Measurements from ENCODE around the gene DNAJB8.
A peak's percentile ranks its signal among the peaks of the same experiment; 100 is the strongest.

DNAJB8 gene

DNA sequence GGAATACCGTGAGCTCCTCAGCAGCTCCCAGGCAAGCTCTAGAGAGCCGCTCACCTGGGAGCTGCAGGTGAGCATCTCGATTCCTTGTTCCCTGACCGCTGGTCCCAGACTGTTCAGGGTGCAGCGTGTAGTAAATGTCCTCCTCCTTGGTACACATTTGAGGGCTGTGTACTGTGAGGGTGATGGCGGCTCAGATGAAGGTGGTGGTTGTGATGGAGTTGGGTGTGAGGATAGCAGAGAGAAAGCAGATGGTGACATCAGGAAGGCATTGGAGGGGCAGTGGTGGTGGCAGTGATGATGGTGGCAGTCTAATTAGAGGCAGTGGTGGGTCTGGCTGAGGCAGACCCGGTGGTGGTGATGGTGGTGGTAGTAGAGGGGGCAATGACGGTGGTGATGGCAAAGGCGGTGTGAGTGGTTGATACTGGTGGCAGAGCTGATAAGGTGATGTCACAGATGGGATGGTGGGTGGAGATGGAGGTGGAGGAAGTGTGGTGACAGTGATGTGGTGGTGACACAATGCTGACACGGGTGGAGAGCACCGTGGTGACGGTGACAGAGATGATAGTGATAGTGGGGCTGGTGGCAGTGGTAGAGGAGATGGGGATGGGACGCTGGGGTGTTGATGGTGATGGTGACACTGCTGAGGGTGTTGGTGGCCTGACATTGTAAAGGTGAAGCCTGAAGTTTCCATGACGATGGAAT, at the start of gene DNAJB8:
DNAJB8 (minus strand) TSS at position 51 of the 702 bp plus-strand sequence. CDS start 3,645 bp downstream, outside the sequence.
- no peak for DNase-seq

DNA sequence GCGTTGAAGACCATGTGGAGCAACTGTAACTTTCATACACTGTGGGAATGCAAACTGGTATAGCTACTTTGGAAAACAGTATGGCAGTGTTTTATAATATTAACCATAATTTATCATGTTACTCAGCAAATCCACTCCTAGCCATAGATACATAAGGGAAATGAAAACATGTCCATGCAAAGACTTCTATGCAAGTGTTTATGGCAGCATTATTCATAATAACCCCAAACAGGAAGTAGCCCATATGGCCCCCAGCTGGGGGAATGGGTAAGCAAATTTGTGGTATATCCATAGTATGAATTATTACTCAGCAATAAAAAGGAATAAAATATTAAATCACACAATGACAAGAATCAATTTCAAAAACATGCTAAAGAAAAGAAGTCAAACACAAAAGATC, 49.3 kb upstream of the DNAJB8 start:
- DNase-seq: no peak

DNA sequence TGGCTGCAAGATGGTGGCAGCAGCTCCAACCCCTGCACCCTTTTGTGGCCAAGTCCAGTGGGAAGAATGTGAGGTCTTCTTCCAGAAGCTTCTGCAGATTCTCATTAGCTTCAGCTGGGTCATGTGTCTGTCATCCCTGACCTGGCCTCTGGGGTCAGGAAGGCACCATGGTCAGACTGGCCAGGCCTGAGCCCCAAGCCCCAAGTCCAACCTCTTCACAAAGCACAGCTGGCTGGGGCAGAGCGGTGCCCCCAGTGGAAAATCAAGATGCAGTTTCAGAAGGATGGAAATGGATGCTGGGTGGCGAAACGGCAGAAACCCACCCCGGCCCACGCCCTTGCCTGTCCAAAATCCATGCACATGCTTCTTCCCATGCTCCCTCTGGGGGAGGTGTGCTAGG, 42.2 kb upstream of the DNAJB8 start:
- no peak for DNase-seq

DNA sequence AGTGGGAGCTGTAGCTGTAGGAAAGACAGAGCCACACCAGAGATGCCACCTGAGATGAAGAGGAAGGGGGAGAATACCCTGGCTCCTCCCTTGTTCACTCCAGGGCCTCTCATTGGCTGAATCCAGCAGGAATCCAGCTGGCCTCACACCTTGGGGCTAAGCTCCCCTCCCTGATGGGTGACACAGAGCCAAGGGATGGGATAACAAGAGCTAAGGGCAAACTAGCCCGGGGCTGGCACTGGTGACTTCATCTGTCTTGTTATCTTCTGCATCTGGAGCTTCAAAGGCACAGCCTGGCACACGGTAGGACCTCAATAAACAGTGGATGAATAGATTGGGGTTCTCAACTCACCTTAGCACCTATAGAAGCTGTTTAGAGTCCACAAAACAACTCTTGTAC, 40.1 kb upstream of the DNAJB8 start:
- DNase-seq: no peak

DNA sequence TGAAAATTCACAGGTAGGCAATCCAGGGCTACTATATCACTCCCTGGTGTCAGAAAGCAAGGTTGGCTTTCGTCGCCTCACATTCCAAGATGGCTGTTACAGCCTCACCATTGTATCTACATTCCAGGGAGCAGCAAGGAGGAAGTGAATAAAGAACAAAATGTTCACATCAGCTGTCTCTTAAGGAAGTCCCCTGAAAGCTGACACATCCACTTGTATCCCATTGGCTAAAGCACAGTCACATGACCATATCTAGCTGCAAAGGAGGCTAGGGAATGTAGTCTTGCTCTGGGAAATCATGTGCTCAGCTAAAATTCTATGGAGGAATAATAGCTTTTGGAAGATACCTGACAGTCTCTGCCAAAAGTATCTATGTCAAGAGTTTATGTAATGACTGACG, 39.1 kb upstream of the DNAJB8 start:
- no peak for DNase-seq

DNA sequence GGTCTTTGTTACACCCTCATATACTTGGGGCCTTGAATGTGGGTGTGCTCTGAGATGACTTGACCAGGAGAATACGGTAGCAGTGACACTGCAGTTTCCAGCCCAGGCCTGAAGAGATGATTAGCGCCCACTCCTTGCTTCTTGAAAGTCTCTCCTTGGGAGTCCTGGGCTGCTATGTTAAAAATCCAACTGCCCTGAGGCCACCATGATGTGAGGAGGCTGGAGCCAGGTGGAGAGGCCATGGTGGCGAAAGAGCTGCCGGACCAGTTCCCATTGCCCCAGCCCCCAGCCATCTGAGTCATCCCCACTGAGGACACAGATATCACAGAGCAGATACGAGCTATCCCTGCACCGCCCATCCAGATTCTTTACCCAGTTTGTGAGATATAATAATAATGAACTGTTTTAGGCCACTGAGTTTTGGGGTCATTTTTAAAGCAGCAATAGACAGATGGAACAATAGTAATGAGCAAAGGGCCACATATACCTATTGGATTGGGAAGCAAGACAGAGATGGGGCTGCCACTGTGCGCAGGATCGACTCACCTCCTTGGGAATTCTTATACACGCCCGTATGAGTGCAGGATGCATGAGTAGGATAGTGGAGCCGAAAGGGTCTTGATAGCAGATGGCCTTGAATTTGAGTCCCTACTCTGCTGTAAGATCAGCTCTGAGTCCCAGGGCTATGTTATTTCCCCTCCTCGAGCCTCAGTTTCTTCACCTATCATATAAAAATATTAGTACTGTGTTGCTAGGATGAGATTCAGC, 38.5 kb upstream of the DNAJB8 start:
- no peak for DNase-seq

DNA sequence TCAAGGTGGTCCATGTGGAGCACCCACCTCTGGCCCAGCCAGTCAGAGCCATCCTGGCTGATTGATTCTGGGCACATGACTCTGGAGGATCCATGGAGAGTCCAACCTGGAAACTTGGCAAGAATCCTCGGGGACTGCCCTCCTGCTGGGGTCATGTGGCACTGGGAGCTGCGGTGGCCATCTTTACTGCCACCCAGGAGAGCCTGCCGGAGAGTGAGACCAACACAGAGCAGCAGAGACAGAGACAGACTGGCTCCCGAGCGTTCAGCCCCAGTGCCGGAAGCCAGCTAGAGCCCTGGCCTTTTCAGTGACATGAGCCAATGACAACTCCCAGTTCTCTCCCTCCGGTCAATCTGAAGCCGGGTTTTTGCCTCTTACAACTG, 37.8 kb upstream of the DNAJB8 start:
- no peak for DNase-seq

DNA sequence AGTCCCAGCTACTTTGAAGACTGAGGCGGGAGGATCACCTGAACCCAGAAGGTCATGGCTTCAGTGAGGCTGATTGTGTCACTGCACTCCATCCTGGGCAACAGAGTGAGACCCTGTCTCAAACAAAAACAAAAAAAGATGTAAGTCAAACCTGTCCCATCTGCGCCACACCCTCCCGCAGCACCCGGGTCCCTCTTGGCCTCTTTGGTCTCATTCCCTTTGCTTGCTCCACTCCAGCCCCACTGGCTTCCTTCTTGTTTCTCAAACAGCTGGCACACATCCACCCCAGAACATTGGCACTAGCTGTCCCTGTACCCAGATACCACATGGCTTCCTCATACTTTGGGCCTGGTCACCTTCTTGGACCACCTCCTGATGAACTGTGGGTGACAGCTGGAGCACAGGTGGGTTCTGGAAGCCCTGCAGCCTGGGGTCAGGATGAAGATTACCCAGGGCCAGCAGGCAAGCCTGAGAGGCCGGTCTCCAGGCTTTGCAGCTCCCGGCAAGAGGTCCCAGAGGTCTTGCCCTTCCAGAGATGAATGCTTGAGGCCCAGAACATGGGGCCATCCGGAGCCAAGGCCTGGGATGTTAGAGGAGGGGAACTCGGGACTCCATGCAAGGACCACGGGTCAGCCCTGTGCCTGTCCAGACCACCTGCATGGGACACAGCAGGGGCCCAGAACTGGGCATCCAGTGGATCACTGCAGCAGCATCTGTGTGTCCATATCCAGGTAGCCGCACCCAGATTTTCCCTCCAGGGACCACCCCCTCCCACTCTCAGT, 37.3 kb upstream of the DNAJB8 start:
- DNase-seq: no peak

DNA sequence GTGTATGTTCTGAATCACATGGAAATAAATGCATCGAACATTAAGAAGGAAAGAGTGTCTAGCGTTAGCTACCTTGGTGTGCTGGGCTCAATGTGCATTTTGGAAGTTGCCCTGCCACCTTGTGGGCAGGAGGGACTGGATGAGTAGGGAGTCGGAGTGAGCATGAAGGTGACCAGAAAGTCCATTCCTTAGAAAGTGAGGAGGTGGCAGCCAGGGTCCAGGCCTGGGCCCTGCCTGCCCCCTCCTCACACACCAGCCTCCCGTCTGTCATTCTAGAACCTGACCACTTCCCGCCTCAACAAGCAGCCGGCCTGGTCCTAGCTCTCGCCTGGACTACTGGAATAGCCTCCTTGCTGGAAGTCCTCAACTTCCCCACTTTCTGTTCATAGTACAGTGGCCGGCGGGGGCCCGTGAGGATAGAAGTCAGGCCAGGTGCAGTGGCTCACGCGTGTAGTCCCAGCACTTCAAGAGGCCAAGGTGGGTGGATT, 36.5 kb upstream of the DNAJB8 start:
- DNase-seq: no peak

DNA sequence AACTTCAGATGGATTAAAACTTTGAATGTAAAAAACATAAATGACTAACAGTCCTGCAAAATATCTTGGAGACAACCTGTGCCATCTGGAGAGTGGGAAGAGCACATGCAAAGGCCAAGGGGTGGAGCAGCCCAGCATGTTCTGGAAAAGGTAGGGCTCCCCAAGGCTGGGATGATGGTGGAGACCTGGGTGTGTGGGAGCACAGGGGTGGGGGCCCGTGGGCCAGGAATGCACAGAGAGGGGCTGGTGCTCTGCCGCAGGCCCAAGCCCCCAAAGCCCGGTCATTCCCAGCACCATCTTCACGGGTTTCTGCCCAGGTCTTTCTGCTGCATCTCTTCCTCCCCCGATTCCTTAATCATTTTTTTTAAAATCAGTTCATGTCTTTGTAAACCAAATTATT, 36.0 kb upstream of the DNAJB8 start:
- DNase-seq: no peak

DNA sequence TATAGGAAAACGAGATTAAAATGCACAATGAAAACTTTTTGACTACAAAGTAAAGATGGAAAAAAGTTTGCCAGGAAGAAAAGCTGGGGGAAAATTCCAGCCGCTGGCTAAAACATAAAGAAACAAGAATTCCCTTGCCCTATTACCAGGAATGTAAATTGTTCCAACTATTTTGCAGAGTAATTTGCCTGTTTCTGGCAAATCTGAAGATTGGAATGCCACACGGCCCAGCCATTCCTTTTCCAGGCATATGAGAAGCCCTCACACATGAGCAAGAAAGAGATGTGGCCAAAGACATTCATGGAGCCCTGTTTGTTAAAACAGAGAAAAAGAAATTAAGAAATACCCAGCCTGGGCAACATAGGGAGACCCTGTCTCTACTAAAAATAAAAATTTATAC, 34.7 kb upstream of the DNAJB8 start:
- DNase-seq: no peak

DNA sequence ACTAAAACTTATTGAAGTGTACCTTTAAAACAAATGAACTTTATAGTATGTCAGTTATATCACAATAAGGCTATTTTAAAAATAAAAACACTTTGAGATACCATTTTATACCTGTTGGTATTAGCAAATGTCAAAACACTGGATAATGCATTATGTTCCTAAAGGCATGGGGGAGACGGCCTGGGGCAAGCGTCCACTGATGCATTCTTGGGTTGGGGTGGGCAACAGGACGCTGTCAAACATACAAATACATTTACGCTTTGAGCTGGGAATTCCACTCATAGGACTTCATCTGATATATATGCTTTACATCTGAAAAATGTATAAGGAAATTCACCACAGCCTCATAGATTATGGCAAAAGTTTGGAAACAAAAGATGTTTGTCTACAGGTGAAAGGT, 33.9 kb upstream of the DNAJB8 start:
- no peak for DNase-seq

DNA sequence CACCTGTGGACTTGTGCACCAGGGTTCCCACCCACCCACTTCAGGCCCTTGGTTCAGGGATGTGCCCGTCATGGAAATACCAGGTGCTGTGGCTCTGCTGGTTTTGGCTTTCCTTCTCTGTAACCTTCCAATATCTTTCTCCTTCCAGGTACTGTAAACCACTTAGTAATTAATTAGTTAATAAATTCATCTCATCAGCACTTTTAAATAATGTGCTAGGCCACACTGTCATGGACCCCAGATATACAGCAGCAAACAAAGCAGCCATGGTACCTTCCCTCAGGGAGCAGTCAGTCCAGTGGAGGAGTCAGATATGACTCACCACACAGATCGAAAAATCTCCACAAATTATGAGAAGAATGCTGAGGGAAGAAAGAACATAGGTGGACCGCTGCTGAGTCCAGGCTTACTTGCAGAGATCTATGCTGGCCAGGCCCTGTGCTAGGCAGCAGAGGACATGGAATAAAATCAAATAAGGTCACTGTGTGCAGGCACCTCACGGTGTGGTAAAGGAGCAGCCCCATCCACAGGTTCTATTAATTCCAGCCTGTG, 33.1 kb upstream of the DNAJB8 start:
- no peak for DNase-seq

DNA sequence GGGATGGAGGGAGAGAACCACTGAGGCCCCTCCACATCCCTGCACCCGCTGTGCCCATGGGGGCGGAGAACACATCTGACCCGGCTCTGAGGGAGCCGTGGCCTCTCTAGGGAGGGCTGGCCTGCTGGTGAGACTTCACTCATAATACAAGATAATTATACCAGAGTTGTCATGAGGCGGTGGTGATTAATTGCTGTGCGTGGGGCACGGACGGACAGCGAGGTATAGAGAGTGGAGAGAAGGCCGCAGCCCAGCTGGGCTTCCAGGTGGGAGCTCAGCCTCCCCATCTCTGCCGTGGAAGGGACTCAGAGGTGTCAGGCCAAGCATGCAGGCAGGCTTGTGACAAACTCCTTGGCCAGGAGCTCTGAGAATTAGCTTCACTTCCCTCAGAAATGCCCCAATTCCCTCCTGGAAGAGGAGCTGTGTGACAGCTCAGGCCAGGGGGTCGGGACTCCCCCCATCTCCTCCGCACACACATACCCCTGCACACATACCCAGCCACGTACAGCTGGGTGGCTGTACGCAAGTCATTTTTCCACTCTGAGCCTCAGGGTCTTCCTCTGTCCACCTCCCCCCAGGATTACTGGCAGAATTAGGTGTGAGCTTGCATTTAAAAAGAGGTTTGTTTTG, 32.3 kb upstream of the DNAJB8 start:
- DNase-seq: no peak

DNA sequence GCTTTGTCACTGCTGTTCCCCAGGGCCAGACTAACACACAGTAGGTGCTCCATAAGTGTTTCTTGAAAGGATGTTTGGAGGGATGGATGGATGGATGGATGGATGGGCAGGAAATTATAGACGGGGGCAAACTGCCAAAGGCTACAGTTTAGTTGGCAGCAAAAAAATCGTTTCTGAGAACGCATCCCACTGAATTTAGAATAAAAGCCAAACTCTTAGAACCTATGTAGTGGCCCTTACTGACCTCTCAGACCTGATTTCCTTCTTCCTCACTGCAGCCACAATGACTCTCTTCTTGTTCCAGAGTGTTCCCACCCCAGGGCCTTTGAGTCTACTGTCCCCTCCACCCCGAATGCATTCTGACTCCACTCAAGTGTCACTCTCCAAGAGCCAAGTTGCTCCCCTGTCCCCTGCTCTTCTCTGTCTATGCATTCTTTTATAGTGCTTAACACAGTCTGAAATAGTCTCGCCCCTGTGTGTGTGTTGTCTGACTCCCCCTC, 31.5 kb upstream of the DNAJB8 start:
- no peak for DNase-seq

DNA sequence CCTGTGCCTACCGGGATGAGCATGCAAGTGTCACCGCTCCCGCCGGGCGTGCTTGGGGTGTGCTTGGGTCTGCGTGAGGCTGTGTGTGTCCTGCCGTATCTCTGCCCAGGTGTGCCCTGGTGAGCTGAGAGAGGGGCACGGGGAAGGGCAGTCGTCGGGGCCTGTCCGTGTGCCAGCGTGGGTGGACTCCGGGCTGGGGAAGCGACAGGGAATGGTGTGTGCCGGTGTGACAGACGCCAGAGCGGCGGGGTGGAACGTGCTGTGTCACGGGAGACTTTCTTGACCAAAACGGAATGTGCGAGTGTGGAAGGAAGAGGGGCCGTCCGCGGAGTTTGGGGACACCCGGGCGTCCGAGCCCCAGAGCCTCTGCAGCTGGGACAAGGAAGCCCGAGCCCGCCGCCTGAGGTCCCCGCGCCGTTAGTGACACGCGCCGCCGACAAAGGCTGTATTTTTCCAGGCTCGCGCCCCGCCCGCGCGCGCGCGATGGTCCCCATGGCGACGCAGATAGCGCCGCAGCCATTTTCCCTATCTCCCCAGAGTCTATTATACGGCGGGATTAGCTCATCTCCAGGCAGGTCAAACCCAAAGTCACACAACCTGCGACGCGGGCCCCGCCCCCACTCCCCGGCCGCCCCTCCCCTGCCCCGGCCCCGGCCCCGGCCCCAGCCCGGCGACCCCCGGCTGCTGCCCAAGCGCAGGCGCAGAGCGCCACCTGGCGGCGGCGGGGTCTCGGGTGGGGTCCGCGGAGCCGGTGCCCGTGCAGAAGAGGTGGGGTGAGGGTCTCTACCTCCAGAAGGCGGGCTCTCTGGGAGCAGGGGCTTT, 30.8 kb upstream of the DNAJB8 start:
- DNase-seq: peak; percentile 52

DNA sequence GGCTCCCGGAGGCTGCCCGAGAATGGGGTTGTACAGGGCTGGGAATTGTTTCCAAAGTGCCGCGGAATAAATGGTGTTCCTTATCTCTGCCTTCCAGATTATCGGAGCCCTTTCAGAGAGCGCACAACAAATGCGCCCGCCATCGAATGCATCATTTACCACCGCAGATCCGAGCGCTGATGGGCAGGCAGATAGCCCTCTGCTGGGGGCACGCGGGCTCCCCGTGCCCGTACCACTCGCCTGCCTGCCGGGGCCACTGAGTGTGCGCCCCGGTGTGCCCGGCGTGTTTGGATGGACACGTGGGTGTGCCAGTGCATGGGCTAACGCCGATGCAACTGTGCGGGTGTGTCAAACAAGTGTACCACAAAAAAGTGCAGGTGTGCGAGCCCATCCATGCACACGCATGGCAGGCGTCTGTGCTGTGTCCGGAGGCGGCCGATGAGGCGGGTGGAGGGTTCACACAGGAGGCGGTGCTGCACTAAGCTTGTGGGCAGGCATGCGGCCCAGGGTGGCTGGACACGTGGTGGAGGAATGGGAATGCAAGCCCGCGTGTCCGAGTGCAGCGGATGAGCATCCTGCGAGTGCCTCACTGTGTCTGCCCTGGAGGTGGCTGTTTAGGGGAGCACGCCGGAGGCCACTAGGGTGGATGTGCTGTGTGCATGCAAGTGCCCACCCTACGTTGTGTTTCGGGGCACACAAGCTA, 30.1 kb upstream of the DNAJB8 start:
- no peak for DNase-seq

DNA sequence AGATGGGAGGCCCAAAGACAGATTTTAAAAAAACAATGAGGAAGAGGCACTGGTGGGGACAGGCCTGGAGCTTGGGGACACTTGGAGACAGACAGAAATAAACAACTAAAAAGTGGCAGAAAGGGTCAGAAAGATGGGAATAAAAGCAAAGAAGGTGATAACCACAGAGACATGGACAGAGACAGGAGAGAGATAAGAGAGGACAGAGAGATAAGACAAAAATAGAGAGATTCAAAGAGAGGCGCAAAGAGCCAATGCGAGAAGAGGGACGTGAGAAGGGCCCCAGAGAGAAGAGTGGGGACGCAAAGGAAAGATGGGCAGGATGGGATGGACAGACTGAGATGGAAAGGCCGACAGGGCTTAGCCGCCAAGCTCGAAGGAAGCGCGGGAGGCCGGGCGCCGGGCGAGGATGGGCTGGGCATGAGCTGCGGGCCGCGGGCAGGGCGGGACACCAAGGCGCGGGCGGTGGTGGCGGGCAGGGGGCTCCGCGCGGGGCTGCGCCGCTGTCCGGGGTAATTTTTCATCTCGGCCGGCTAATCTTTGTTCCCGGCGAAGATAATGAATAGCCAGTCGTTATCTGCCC, 29.4 kb upstream of the DNAJB8 start:
- DNase-seq: no peak

DNA sequence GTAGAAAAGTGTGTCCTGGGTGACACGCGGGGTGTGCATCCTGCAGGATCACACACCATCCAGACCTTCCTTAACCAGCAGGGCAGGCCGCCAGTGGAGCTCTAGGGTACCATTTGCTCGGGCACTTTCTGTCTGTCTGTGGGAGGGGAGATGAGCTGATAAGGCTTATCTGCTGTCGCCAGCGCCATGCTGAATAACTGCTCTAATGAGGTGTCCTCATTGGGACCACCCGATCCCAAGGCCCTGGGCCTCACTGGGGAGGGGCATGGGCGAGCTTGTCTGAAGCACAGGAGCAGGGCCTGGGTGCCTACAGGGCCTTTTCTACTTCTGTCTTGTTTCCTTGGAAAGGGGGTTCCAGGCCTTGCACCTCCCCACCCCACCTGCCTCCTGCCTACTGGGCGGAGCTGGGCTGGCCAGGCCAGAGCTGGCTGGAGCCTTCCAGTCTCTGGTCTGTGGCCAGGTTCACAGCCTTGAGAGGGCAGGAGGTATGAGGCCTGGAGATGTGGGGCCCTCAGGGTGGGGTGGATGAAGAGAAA, 28.8 kb upstream of the DNAJB8 start:
- no peak for DNase-seq

DNA sequence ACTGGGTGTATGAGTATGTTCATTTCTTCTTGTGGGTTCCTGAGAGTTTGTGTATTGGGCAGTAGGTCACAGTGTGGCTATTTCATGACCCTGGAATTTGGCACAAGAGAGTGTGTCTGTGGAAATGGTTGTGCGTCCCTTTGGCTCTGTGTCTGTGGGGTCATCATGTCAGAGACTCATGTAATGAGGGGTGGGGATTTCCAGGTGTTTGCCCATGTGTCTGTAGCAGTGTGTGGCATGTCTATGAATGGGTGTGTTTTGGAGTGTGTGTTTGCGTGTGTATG, 27.6 kb upstream of the DNAJB8 start:
- DNase-seq: no peak
